ENCODE results near the gene CCDC7.

- no peak for TF ChIP-seq CTCF (conservative IDR thresholded peaks at IDR 0.05)
- no peak for TF ChIP-seq EZH2 (IDR thresholded peaks at IDR 0.05; ENCODE audit: low read depth)
Measured at GRCh38 chr10:32454148-32454547, 8.2 kb downstream of the CCDC7 start.
